Activated CD8-positive, alpha-beta memory T cell treated with anti-CD3 and anti-CD28 coated beads for 36 hours (primary cell): ENCODE results near the gene HCAR2. TPM values are rescaled to one million over a fixed set of nuclear protein-coding genes. Genes with fewer than 3 reads are reported as not detected.
"Not testable (repeated sequence)": the region's sequence is repeated elsewhere in the genome, so short reads cannot be mapped to it uniquely, and the experiment has no call there.

Experiments
- CTCF ChIA-PET: fragments of 350-600 bp; sonication (Branson Sonifier 250); formaldehyde crosslinking; loops from one replicate; lab custom pipeline; 2021; ENCODE audit warnings: antibody characterized with exemption; lab: Charles Lee
- POLR2A ChIA-PET: fragments of 350-600 bp; sonication (Branson Sonifier 250); formaldehyde crosslinking; loops from one replicate; lab custom pipeline; 2021; ENCODE audit warnings: antibody characterized with exemption; lab: Charles Lee
- total RNA-seq, 2 experiments: library from RNA; stranded (reverse); gene quantifications; one replicate each; pipeline ENCODE4 v1.2.3, GENCODE V29; 2021

The HCAR2 gene
- total RNA-seq, 2 experiments from 2014 or later: not detected

DNA sequence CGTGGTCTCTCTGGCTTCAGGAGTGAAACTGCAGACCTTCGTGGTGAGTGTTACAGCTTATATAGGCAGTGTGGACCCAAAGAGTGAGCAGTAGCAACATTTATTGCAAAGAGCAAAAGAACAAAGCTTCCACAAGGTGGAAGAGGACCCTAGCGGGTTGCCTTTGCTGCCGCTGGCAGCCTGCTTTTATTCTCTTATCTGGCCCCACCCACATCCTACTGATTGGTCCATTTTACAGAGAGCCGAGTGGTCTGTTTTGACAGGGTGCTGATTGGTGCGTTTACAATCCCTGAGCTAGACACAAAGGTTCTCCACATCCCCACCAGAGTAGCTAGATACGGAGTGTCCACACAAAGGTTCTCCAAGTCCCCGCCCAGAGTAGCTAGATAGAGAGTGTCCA is 27.1 kb downstream of the HCAR2 start:
- POLR2A ChIA-PET: not testable (repeated sequence)

DNA sequence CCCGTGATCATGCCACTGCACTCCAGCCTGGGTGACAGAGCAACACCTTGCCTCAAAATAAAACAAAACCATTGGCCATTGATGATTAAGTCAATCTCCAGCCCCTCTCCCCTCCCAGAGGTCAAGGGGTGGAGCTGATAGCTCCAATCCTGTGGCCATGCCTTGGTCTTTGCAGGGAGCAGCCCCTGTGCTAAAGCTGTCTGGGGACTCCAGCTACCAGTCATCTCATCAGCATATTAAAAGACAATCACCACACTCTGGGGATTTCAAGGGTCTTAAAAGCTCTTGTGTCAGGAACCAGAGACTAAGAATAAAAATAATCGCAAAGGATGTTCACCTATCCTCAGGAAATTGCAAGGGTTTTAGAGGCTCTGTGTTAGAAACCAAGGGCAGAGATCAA is 30.6 kb downstream of the HCAR2 start:
- POLR2A ChIA-PET: no interaction called here
- CTCF ChIA-PET: no interaction called here

More for the DNA sequence above, 27.1 kb downstream of the HCAR2 start:
- CTCF ChIA-PET: not testable (repeated sequence)

GRCh38 chr12:122669397-122670070 is 33.6 kb downstream of the HCAR2 start:
- POLR2A ChIA-PET: no interaction called here
- CTCF ChIA-PET: no interaction called here

DNA sequence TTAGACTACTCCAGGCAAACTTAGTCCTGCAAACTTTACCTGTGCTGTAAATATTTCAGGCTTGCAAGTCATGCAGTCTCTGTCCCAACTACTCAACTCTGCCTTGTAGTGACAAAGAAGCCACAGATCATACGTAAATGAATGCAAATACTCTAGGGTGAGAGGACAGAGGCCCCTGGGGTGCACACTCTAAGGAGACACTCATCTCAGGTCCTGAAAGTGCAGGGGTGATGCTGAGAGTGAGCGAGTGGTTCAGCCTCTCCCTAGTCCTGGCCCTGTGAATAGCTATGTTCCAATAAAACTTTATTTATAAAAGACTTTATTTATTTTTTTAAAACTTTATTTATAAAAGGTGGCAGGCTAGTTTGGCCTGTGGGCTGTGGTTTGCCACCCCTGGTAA is 34.9 kb downstream of the HCAR2 start:
- POLR2A ChIA-PET: interaction anchor here (0.6 kb wide), 1 partner anchor 85 kb away, joined by 3 read pairs; no protein-coding TSS in a partner anchor
- CTCF ChIA-PET: interaction anchor here (0.6 kb wide), 1 partner anchor 37 kb away, joined by 3 read pairs; no protein-coding TSS in a partner anchor

DNA sequence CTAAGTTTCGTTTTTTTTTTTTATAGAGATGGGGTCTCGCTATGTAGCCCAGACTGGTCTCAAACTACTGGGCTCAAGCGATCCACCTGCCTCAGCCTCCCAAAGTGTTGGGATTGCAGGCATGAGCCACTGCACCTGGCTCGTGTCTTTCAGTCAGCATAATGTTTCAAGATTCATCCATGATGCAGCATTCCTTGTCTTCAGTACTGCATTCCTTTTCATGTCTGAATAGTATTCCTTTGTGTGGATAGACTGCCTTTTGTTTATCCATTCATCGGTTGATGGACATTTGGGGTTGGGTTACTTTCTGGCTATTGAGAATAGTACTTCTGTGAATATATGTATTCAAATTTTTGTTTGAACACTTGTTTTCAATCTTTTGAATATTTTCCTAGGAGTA is 37.4 kb downstream of the HCAR2 start:
- CTCF ChIA-PET: no interaction called here
- POLR2A ChIA-PET: no interaction called here

GRCh38 chr12:122665349-122665748 is 37.8 kb downstream of the HCAR2 start:
- ChIA-PET POLR2A (no interaction called here), CTCF (no interaction called here)

- CTCF ChIA-PET: no interaction called here
- POLR2A ChIA-PET: no interaction called here
Observed at GRCh38 chr12:122661938-122662337, 41.2 kb downstream of the HCAR2 start.

- CTCF ChIA-PET: no interaction called here
- POLR2A ChIA-PET: no interaction called here
Observed at GRCh38 chr12:122661246-122661645, 41.9 kb downstream of the HCAR2 start.

- ChIA-PET POLR2A (no interaction called here), CTCF (no interaction called here)
Observed at GRCh38 chr12:122659579-122659978, 43.6 kb downstream of the HCAR2 start.

- CTCF ChIA-PET: no interaction called here
- POLR2A ChIA-PET: no interaction called here
Observed at GRCh38 chr12:122656298-122656697, 46.9 kb downstream of the HCAR2 start.

GRCh38 chr12:122653291-122653690 is 49.9 kb downstream of the HCAR2 start:
- POLR2A ChIA-PET, CTCF ChIA-PET: not testable (repeated sequence)

DNA sequence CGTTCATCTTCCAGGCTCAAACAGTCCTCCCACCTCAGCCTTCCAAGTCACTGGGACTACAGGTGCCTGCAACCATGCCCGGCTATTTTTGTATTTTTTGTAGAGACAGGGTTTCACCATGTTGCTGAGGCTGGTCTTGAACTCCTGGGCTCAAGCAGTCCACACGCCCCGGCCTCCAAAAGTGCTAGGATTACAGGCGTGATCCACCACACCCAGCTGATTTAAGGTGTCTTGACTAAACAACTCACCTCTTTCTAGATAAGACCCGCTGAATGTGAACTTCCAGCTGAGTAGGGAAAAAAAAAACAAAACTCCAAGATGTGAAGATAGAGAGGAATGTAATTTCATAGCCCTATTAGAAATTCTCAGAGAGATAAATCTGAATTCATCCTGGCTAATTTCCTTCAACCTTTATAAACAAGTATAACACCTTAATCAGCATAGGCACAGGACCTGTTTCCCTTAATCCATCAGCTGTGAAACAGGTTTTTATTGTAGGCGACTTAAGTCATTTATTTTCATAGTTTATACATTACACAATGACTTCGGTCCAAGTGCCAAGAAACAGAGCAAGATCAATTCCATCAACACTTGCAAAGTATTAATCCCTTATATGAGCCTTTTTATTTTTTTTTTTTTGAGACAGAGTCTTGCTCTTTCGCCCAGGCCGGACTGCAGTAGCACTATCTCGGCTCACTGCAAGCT is 51.5 kb downstream of the HCAR2 start:
- ChIA-PET CTCF (interaction anchor here (0.7 kb wide), 2 partner anchors 11 to 1716 kb away, joined by 3 read pairs; no protein-coding TSS in a partner anchor), POLR2A (interaction anchor here (0.7 kb wide), 1 partner anchor 110 kb away, joined by 6 read pairs; no protein-coding TSS in a partner anchor)

Other genes starting within 250 kb of the HCAR2 start
- gene ZCCHC8, start 202.4 kb downstream of the HCAR2 start, total RNA-seq: 10 to 100 TPM; 35.2 to 37.6 TPM
- 10 to 100 TPM; 84.1 to 89.4 TPM for gene RSRC2, start 176.4 kb downstream of the HCAR2 start, total RNA-seq
- 10 to 100 TPM; 90.7 to 97.8 TPM for gene KNTC1, start 176.1 kb downstream of the HCAR2 start, total RNA-seq
- not detected for gene HCAR3, start 13.5 kb upstream of the HCAR2 start, total RNA-seq
- gene HCAR1, start 27.5 kb upstream of the HCAR2 start, total RNA-seq: under 1 TPM; 0.08 to 0.15 TPM
- 10 to 100 TPM; 76.4 to 78.8 TPM for gene DENR, start 49.5 kb upstream of the HCAR2 start, total RNA-seq
- gene CCDC62, start 71.2 kb upstream of the HCAR2 start, total RNA-seq: under 1 TPM; 0.36 to 0.57 TPM
- gene HIP1R, start 132.1 kb upstream of the HCAR2 start, total RNA-seq: 10 to 100 TPM; 23.0 to 23.1 TPM
- 10 to 100 TPM; 20.1 to 20.7 TPM for gene VPS37B, start 192.8 kb upstream of the HCAR2 start, total RNA-seq